ENCODE data around the gene CCBE1.

DNA sequence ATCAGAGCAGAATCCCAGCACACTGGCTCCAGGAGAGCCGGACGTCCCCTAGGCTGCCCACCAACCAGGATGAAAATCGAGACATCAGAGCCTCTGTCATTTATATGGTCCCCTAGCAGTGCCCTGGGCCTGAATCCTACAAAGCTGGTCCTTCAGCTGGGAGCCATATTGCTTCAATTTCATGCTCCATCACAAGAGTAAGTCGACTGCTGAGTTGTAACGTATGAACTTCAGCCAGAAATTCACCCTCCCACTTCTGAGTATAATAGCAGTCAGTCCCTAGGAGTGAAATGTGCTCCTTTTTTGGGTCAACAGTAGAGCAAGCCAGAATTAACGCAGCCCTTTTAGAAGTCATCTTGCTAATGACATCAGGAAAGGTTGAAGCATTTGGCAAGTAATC lies 126.4 kb downstream of the CCBE1 start:
- TF ChIP-seq CTCF (IDR thresholded peaks at IDR 0.05), result no peak
- no peak for TF ChIP-seq POLR2A (IDR thresholded peaks at IDR 0.05)

Data from uterus (tissue), 2 donors.